Hepatocyte (in vitro differentiated cells): ENCODE results near the gene MUC4. TPM values are rescaled to one million over a fixed set of nuclear protein-coding genes. Genes with fewer than 3 reads are reported as not detected.

ENCODE experiments used
- DNase-seq: peaks from one replicate; pipeline ENCODE4 v3.0.0-alpha.2; 2016; ENCODE audit warnings: low spot score
- H2AFZ ChIP-seq: fragments of 200-600 bp; sonication (generic); 2 replicates; pipeline ENCODE4 v1.6.0; 2016; ENCODE audit warnings: antibody characterized with exemption, mild to moderate bottlenecking
- H3K27ac ChIP-seq: fragments of 200-600 bp; sonication (generic); 2 replicates; pipeline ENCODE4 v1.5.1; 2016; ENCODE audit warnings: mild to moderate bottlenecking
- H3K27me3 ChIP-seq: fragments of 200-600 bp; sonication (generic); 2 replicates; pipeline ENCODE4 v1.6.1; 2016
- H3K36me3 ChIP-seq: fragments of 200-600 bp; sonication (generic); replicated peaks from 2 replicates; pipeline ENCODE4 v1.5.1; 2016; ENCODE audit warnings: low read depth; ENCODE audit not compliant: insufficient read depth
- H3K4me1 ChIP-seq: fragments of 200-600 bp; sonication (generic); 2 replicates; pipeline ENCODE4 v1.5.1; 2016; ENCODE audit warnings: mild to moderate bottlenecking, moderate library complexity; ENCODE audit not compliant: insufficient read depth
- H3K4me2 ChIP-seq: fragments of 200-600 bp; sonication (generic); 2 replicates; pipeline ENCODE4 v1.6.0; 2016
- H3K4me3 ChIP-seq: fragments of 200-600 bp; sonication (generic); 2 replicates; pipeline ENCODE4 v1.5.1; 2016; ENCODE audit warnings: mild to moderate bottlenecking
- H3K79me2 ChIP-seq: fragments of 200-600 bp; sonication (generic); 2 replicates; pipeline ENCODE4 v1.6.0; 2017; ENCODE audit warnings: mild to moderate bottlenecking
- H3K9me2 ChIP-seq: fragments of 200-600 bp; sonication (generic); replicated peaks from 2 replicates; pipeline ENCODE4 v1.6.0; 2017; ENCODE audit warnings: mild to moderate bottlenecking; ENCODE audit not compliant: insufficient read depth
- H3K9me3 ChIP-seq: fragments of 200-600 bp; sonication (generic); 2 replicates; pipeline ENCODE4 v1.5.1; 2016; ENCODE audit warnings: low read depth, mild to moderate bottlenecking
- H4K20me1 ChIP-seq: fragments of 200-600 bp; sonication (generic); 2 replicates; pipeline ENCODE4 v1.6.0; 2016; ENCODE audit warnings: mild to moderate bottlenecking; ENCODE audit not compliant: insufficient read depth, poor library complexity, severe bottlenecking
- EZH2 ChIP-seq: fragments of 200-600 bp; sonication (generic); IDR thresholded peaks from 2 replicates; pipeline ENCODE4 v1.6.1; 2016; ENCODE audit warnings: antibody characterized with exemption, mild to moderate bottlenecking, borderline replicate concordance
- EZH2phosphoT487 ChIP-seq: fragments of 200-600 bp; sonication (generic); IDR thresholded peaks from one replicate; pipeline ENCODE4 v1.6.1; 2018; ENCODE audit warnings: antibody characterized with exemption, mild to moderate bottlenecking, low read depth, moderate library complexity; ENCODE audit not compliant: unreplicated experiment, severe bottlenecking
- WGBS: methylation state at CpG from one replicate; pipeline ENCODE4 v1.1.6; 2016; ENCODE audit warnings: low lambda C conversion rate; ENCODE audit errors: missing lambda C conversion rate; 5-methylcytosine and 5-hydroxymethylcytosine counted together
- polyA plus RNA-seq: library from polyadenylated mRNA; unstranded; fragments of >200 nt; fragmentation: Nextera tagmentation; extraction: Ambion mirVana; gene quantifications from 2 replicates; pipeline ENCODE4 v1.2.1, GENCODE V29; 2016
- total RNA-seq: library from RNA; depleted of rRNA; stranded (reverse); fragments of >200 nt; gene quantifications from 2 replicates; pipeline ENCODE4 v1.2.3, GENCODE V29; 2014
- TF ChIP-seq, protein P1 (sequence below): fragments of 200-600 bp; sonication (generic); IDR thresholded peaks from 2 replicates; pipeline ENCODE4 v1.5.1; 2016; ENCODE audit warnings: antibody characterized with exemption, mild to moderate bottlenecking; ENCODE audit not compliant: poor library complexity

Gene MUC4
- total and polyA plus RNA-seq, 2 experiments from 2014 or later, result 0.89 to 1.7 TPM

DNA sequence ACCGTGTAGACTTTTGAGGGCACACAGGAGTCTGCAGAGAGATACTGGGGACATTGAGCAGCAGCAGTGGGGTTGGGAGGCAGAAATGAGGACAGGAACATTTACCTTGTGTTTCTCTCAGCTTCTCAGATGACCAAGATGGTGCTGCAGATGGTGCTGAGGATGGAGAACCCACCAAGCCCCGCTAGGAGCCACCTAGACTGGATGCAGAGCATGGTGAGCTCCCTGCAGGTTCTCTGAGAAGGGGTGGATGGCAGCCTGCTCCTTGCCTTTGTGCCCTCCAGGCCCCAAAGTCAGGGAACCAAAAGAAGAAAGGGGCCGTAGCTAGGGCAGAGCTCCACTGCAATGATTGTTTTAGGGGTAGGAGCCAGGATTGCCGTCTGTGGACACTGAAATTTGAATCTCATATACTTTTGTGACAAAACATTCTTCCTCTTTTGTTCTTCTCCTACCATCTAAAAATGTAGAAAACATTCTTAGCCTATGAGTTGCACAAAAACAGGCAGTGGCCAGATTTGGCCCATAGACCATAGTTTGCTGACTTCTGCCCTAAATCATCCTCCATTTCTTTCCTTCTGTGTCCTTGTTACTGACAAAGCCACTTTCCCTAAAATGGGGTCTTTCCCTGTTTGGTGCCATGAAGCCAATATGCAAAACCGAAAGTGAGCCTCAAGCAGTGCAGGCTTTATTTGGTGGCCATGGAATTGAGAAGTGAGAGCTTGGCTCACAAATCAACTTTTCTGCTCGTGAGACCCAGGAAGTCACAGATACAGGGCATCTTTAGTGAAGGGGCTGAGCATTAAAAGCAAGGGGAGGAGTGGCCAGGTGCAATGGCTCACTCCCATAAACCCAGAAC is 102.9 kb downstream of the MUC4 start:
- no peak overlapping the region for H3K4me3 ChIP-seq
- H3K4me1 ChIP-seq, result no peaks in the 10 kb centered on the region
- H3K27ac ChIP-seq, result no peak overlapping the region
- H3K27me3 ChIP-seq, result no peaks in the 10 kb centered on the region
- DNase-seq, result no peak
- no peaks in the 10 kb centered on the region for H4K20me1 ChIP-seq
- no peaks in the 10 kb centered on the region for H3K36me3 ChIP-seq
- no peaks in the 10 kb centered on the region for H3K9me3 ChIP-seq
- TF ChIP-seq EZH2 (no peak), EZH2phosphoT487 (no peak)
- TF ChIP-seq, protein P1, sequence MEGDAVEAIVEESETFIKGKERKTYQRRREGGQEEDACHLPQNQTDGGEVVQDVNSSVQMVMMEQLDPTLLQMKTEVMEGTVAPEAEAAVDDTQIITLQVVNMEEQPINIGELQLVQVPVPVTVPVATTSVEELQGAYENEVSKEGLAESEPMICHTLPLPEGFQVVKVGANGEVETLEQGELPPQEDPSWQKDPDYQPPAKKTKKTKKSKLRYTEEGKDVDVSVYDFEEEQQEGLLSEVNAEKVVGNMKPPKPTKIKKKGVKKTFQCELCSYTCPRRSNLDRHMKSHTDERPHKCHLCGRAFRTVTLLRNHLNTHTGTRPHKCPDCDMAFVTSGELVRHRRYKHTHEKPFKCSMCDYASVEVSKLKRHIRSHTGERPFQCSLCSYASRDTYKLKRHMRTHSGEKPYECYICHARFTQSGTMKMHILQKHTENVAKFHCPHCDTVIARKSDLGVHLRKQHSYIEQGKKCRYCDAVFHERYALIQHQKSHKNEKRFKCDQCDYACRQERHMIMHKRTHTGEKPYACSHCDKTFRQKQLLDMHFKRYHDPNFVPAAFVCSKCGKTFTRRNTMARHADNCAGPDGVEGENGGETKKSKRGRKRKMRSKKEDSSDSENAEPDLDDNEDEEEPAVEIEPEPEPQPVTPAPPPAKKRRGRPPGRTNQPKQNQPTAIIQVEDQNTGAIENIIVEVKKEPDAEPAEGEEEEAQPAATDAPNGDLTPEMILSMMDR, result no peak
- no peaks in the 10 kb centered on the region for H3K79me2 ChIP-seq
- H2AFZ ChIP-seq, result no peak overlapping the region
- H3K4me2 ChIP-seq, result no peak overlapping the region
- no peaks in the 10 kb centered on the region for H3K9me2 ChIP-seq
- 88% methylated on average over 6 of the region's 6 CpGs for WGBS

DNA sequence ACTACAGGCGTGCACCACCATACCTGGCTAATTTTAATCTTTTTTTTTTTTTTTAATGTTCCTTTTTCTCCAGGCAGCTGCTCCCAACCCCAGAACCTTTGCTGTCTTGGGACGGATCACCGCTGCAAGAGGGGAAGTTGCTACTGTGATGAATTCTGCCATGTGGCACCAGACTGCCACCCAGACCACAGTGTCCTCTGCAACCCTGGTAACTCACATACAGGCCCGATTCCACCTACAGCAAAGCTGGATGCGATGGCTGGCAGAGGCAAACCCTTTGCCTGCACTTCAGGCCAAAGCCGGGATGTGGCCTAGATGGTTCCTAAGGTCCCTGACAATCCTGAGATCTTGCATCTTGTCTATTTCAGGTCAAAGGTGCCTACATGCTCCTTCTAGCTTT is 103.7 kb downstream of the MUC4 start:
- 86% methylated on average over 6 of the region's 6 CpGs for WGBS
- Histone ChIP-seq H3K4me2 (no peak overlapping the region), H3K27ac (no peak overlapping the region), H3K4me1 (no peaks in the 10 kb centered on the region), H3K79me2 (no peaks in the 10 kb centered on the region), H3K9me3 (no peaks in the 10 kb centered on the region), H3K4me3 (no peak overlapping the region), H3K27me3 (no peaks in the 10 kb centered on the region), H4K20me1 (no peaks in the 10 kb centered on the region), H2AFZ (no peak overlapping the region), H3K36me3 (no peaks in the 10 kb centered on the region), H3K9me2 (no peaks in the 10 kb centered on the region)
- no peak for DNase-seq
- TF ChIP-seq EZH2, result no peak
- TF ChIP-seq EZH2phosphoT487, result no peak
- TF ChIP-seq, protein P1, result no peak

DNA sequence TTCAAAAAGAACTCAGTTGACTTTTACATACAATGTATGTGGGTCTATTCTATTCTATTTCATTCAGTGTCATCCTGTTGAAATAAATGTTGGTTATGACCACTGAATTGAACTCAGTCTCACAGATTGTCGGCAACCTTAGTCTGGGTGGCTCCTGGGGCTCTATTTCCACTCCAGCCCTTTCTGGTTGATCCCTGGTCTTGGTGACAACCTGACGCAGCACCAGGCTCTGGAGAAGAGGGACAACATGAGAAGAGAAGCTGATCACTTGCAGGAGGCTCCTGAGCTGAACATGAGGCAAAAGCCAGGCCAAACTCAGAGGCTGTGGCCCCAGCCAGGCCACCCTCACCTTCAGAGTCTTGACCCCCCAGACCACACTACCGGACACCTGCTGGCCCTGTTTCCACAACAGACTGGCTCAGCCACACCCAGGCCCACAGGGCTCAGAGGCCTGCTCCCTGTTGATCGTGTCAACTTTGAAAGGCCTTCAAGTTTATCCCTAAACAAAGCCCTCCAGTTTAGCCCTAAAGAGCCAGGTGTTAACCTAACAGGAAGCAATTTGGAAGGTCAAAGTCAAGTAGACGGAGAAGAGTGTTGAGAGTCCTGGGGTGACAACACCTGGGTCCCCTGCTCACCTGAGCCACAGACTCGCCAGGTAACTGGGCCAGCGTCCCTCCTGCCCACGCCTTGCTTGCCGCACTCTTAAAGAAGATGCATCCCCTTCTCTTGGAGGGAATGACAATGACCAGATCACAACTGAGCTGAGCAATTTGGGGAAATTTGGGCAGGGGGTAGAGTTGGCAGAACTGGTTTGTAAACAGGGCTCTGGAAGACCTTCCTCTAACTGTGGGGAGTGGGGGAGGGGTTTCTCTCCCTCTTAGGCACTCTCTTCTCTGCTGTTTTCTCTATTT is 106.4 kb downstream of the MUC4 start:
- no peak overlapping the region for H3K4me2 ChIP-seq
- H3K36me3 ChIP-seq, result no peaks in the 10 kb centered on the region
- 67% methylated on average over 9 of the region's 9 CpGs for WGBS
- no peak overlapping the region for H3K27ac ChIP-seq
- no peaks in the 10 kb centered on the region for H3K9me3 ChIP-seq
- no peaks in the 10 kb centered on the region for H4K20me1 ChIP-seq
- no peaks in the 10 kb centered on the region for H3K27me3 ChIP-seq
- no peak for DNase-seq
- TF ChIP-seq, protein P1, result no peak
- TF ChIP-seq EZH2 (no peak), EZH2phosphoT487 (no peak)
- no peak overlapping the region for H2AFZ ChIP-seq
- no peaks in the 10 kb centered on the region for H3K9me2 ChIP-seq
- no peaks in the 10 kb centered on the region for H3K4me1 ChIP-seq
- no peak overlapping the region for H3K4me3 ChIP-seq
- no peaks in the 10 kb centered on the region for H3K79me2 ChIP-seq
